ENCODE measurements around the gene MYO1B.

MYO1B gene

GRCh38 chr2:191225126-191225525, 20.1 kb upstream of the MYO1B start:
- DNase-seq (ENCODE audit: insufficient read length, low spot score) (no peak), FAIRE-seq (no peak)

- no peak for FAIRE-seq
- no peak for DNase-seq (ENCODE audit: insufficient read length, low spot score)
Observed at GRCh38 chr2:191225690-191226089, 19.5 kb upstream of the MYO1B start.

GRCh38 chr2:191226196-191226595, 19.0 kb upstream of the MYO1B start:
- no peak for DNase-seq (ENCODE audit: insufficient read length, low spot score)
- no peak for FAIRE-seq

GRCh38 chr2:191228333-191228732, 16.9 kb upstream of the MYO1B start:
- FAIRE-seq = no peak
- no peak for DNase-seq (ENCODE audit: insufficient read length, low spot score)

- DNase-seq (ENCODE audit: insufficient read length, low spot score) = no peak
- FAIRE-seq = no peak
Observed at GRCh38 chr2:191228861-191229260, 16.3 kb upstream of the MYO1B start.

GRCh38 chr2:191230174-191230573, 15.0 kb upstream of the MYO1B start:
- FAIRE-seq = peak; percentile 80
- peak; percentile 53 for DNase-seq (ENCODE audit: insufficient read length, low spot score)

- DNase-seq (ENCODE audit: insufficient read length, low spot score) (no peak), FAIRE-seq (no peak)
Observed at GRCh38 chr2:191231995-191232394, 13.2 kb upstream of the MYO1B start.

GRCh38 chr2:191233533-191233932, 11.7 kb upstream of the MYO1B start:
- FAIRE-seq (no peak), DNase-seq (ENCODE audit: insufficient read length, low spot score) (no peak)

- no peak for DNase-seq (ENCODE audit: insufficient read length, low spot score)
- FAIRE-seq = no peak
Observed at GRCh38 chr2:191234376-191234775, 10.8 kb upstream of the MYO1B start.

GRCh38 chr2:191240871-191241270, 4.3 kb upstream of the MYO1B start:
- DNase-seq (ENCODE audit: insufficient read length, low spot score) (no peak), FAIRE-seq (no peak)

- FAIRE-seq = no peak
- no peak for DNase-seq (ENCODE audit: insufficient read length, low spot score)
Observed at GRCh38 chr2:191241418-191241817, 3.8 kb upstream of the MYO1B start.

GRCh38 chr2:191243154-191243553, 2.0 kb upstream of the MYO1B start:
- DNase-seq (ENCODE audit: insufficient read length, low spot score) = no peak
- no peak for FAIRE-seq

GRCh38 chr2:191244350-191244749, 854 bp upstream of the MYO1B start:
- FAIRE-seq (no peak), DNase-seq (ENCODE audit: insufficient read length, low spot score) (no peak)

GRCh38 chr2:191245869-191246531, 796 bp downstream of the MYO1B start:
- DNase-seq (ENCODE audit: insufficient read length, low spot score) (peak; percentile 64), FAIRE-seq (peak; percentile 73)

GRCh38 chr2:191246820-191247380, 1.7 kb downstream of the MYO1B start:
- DNase-seq (ENCODE audit: insufficient read length, low spot score) = no peak
- no peak for FAIRE-seq

GRCh38 chr2:191247381-191248057, 2.3 kb downstream of the MYO1B start:
- DNase-seq (ENCODE audit: insufficient read length, low spot score) = peak; percentile 81
- FAIRE-seq = peak; percentile 98

- DNase-seq (ENCODE audit: insufficient read length, low spot score) (no peak), FAIRE-seq (no peak)
Observed at GRCh38 chr2:191249156-191249813, 4.1 kb downstream of the MYO1B start.

GRCh38 chr2:191250400-191250799, 5.2 kb downstream of the MYO1B start:
- DNase-seq (ENCODE audit: insufficient read length, low spot score) (no peak), FAIRE-seq (no peak)

- FAIRE-seq = no peak
Observed at GRCh38 chr2:191250986-191251385, 5.8 kb downstream of the MYO1B start.

GRCh38 chr2:191252699-191253098, 7.5 kb downstream of the MYO1B start:
- DNase-seq (ENCODE audit: insufficient read length, low spot score) (no peak), FAIRE-seq (no peak)

More at GRCh38 chr2:191250986-191251385, 5.8 kb downstream of the MYO1B start:
- no peak for DNase-seq (ENCODE audit: insufficient read length, low spot score)

- DNase-seq (ENCODE audit: insufficient read length, low spot score) (no peak), FAIRE-seq (no peak)
Observed at GRCh38 chr2:191253476-191253875, 8.3 kb downstream of the MYO1B start.

- DNase-seq (ENCODE audit: insufficient read length, low spot score) (no peak), FAIRE-seq (no peak)
Observed at GRCh38 chr2:191255271-191255670, 10.1 kb downstream of the MYO1B start.
